Measurements from ENCODE around the gene MICALL1.
"Not testable (repeated sequence)": the region's sequence is repeated elsewhere in the genome, so short reads cannot be mapped to it uniquely, and the experiment has no call there.

MICALL1 gene

GRCh38 chr22:37927637-37927936, 21.5 kb downstream of the MICALL1 start:
- no peak for DNase-seq (ENCODE audit: low spot score)

- DNase-seq (ENCODE audit: low spot score): no peak
Observed at GRCh38 chr22:37929390-37929789, 23.3 kb downstream of the MICALL1 start.

- DNase-seq (ENCODE audit: low spot score): no peak
Observed at GRCh38 chr22:37930270-37930951, 24.3 kb downstream of the MICALL1 start.

- DNase-seq (ENCODE audit: low spot score): no peak
Observed at GRCh38 chr22:37930952-37931440, 24.9 kb downstream of the MICALL1 start.

GRCh38 chr22:37931893-37932389, 25.8 kb downstream of the MICALL1 start:
- no peak for DNase-seq (ENCODE audit: low spot score)

- DNase-seq (ENCODE audit: low spot score): no peak
Observed at GRCh38 chr22:37932401-37932800, 26.3 kb downstream of the MICALL1 start.

- DNase-seq (ENCODE audit: low spot score): no peak
Observed at GRCh38 chr22:37932821-37933578, 26.9 kb downstream of the MICALL1 start.

GRCh38 chr22:37933711-37934376, 27.7 kb downstream of the MICALL1 start:
- DNase-seq (ENCODE audit: low spot score): peak; percentile 77

GRCh38 chr22:37940698-37941376, 34.7 kb downstream of the MICALL1 start:
- no peak for DNase-seq (ENCODE audit: low spot score)

GRCh38 chr22:37942133-37942532, 36.0 kb downstream of the MICALL1 start:
- no peak for DNase-seq (ENCODE audit: low spot score)

- no peak for DNase-seq (ENCODE audit: low spot score)
Observed at GRCh38 chr22:37943136-37943824, 37.2 kb downstream of the MICALL1 start.

- DNase-seq (ENCODE audit: low spot score): no peak
Observed at GRCh38 chr22:37943825-37944198, 37.7 kb downstream of the MICALL1 start.

GRCh38 chr22:37944423-37944822, 38.3 kb downstream of the MICALL1 start:
- DNase-seq (ENCODE audit: low spot score): not testable (repeated sequence)

GRCh38 chr22:37947142-37947795, 41.2 kb downstream of the MICALL1 start:
- DNase-seq (ENCODE audit: low spot score): not testable (repeated sequence)

GRCh38 chr22:37951305-37951704, 45.2 kb downstream of the MICALL1 start:
- DNase-seq (ENCODE audit: low spot score): no peak

- DNase-seq (ENCODE audit: low spot score): not testable (repeated sequence)
Observed at GRCh38 chr22:37952629-37953028, 46.5 kb downstream of the MICALL1 start.

GRCh38 chr22:37953062-37953436, 47.0 kb downstream of the MICALL1 start:
- DNase-seq (ENCODE audit: low spot score): no peak

GRCh38 chr22:37953437-37954179, 47.5 kb downstream of the MICALL1 start, which contains the start of the genes C22orf23 and POLR2F:
Gene C22orf23 (minus strand): TSS chr22:37953601. CDS start chr22:37953149, 452 bp downstream.
Gene POLR2F (plus strand): TSS chr22:37953699. CDS start chr22:37953788, 89 bp downstream.
- peak; percentile 96 for DNase-seq (ENCODE audit: low spot score)

GRCh38 chr22:37954686-37955085, 48.6 kb downstream of the MICALL1 start:
- DNase-seq (ENCODE audit: low spot score): no peak

- DNase-seq (ENCODE audit: low spot score): not testable (repeated sequence)
Observed at GRCh38 chr22:37955825-37956397, 49.8 kb downstream of the MICALL1 start.
